Heart right ventricle (tissue), 16 donors: ENCODE measurements around the gene FILIP1L. TPM values are rescaled to one million over a fixed set of nuclear protein-coding genes. Genes with fewer than 3 reads are reported as not detected.

Experiments used
- ATAC-seq, 8 donors: fragments of 200-7000 bp; cut with Tn5 transposase; one replicate each; pipeline ENCODE4 v1.9.1; 2020; ENCODE audit warnings: mild to moderate bottlenecking in 8 of 8, moderate library complexity in 8 of 8, moderate number of reproducible peaks in 1 of 8
- DNase-seq, 2 donors: peaks; one replicate each; pipeline ENCODE4 v3.0.0-alpha.2; 2020
- H3K27ac ChIP-seq, 10 donors: fragments of 200-600 bp; sonication (generic) in 2 of 10; one replicate each; pipeline versions ENCODE4 v1.5.0 to v1.8.0; 2020 to 2022; ENCODE audit warnings: mild to moderate bottlenecking in 3 of 10
- H3K27me3 ChIP-seq, 7 donors: fragments of 200-600 bp; one replicate each; pipeline ENCODE4 v1.8.0; 2021 to 2022; ENCODE audit warnings: mild to moderate bottlenecking in 2 of 7
- H3K36me3 ChIP-seq, 9 donors: fragments of 200-600 bp; sonication (generic) in 1 of 9; one replicate each; pipeline versions ENCODE4 v1.5.0 to v1.8.0; 2020 to 2022; ENCODE audit warnings: mild to moderate bottlenecking in 2 of 9
- H3K4me1 ChIP-seq, 9 donors: fragments of 200-600 bp; sonication (generic) in 1 of 9; one replicate each; pipeline versions ENCODE4 v1.5.0 to v1.8.0; 2020 to 2022; ENCODE audit warnings: mild to moderate bottlenecking in 4 of 9
- H3K4me3 ChIP-seq, 10 donors: fragments of 200-600 bp; sonication (generic) in 2 of 10; one replicate each; pipeline versions ENCODE4 v1.5.0 to v1.8.0; 2020 to 2022; ENCODE audit warnings: mild to moderate bottlenecking in 7 of 10, moderate library complexity in 2 of 10
- H3K9me3 ChIP-seq, 11 donors: fragments of 200-600 bp in 10 of 11; sonication (generic) in 2 of 11; one replicate each; pipeline versions ENCODE4 v1.5.0 to v1.8.0; 2013 to 2022; ENCODE audit warnings: mild to moderate bottlenecking in 2 of 11, control low read depth in 1 of 11, moderate library complexity in 1 of 11
- WGBS, 2 donors: extraction: QIAGEN DNeasy Blood & Tissue Kit; methylation state at CpG; one replicate each; pipeline ENCODE4 v1.1.7; 2013; ENCODE audit warnings: inconsistent platforms in 1 of 2; 5-methylcytosine and 5-hydroxymethylcytosine counted together
- intact Hi-C, 10 donors: fragments of 100-400 bp; cut with DNase I; formaldehyde crosslinking; loops; one replicate each; pipeline versions ENCODE4 v1.11.1 to v1.14.2; 2022
- long read RNA-seq, 3 donors: library from polyadenylated mRNA; unstranded; transcript quantifications; one replicate each; pipeline ENCODE4 v2.0.0, GENCODE V29; 2020 to 2021
- polyA plus RNA-seq, 2 donors: library from polyadenylated mRNA; stranded (reverse); fragments of 200-250 nt; gene quantifications; one replicate each; pipeline ENCODE4 v1.2.3, GENCODE V29; 2013
- total RNA-seq, 10 donors: library from RNA; stranded (reverse); fragmentation: NEBNext Ultra II Directional in 3 of 10; extraction: Animal tissue kit (Norgen Biotek cat#: 25700) in 3 of 10; gene quantifications; one replicate each; pipeline versions ENCODE4 v1.2.1 to v1.2.4, GENCODE V29; 2021 to 2023
- TF ChIP-seq, protein P1 (sequence below), 9 donors: fragments of 200-600 bp; sonication (generic) in 2 of 9; IDR thresholded peaks; one replicate each; pipeline versions ENCODE4 v1.5.0 to v1.8.0; 2021 to 2022; ENCODE audit warnings: antibody characterized with exemption in 9 of 9, mild to moderate bottlenecking in 5 of 9, moderate library complexity in 1 of 9
- donor health status: Arrhythmogenic right ventricular cardiomyopathy.
- donor health status: ischemic (EF 13 %, LVEDD 7.1; RV severe dilation, severe dysfunction).
- donor health status: healthy with polysubstance abuse.
- donor health status: DM: no; HTN: yes; CAD: no.
- donor health status: DM: no; HTN: no; CAD: no.
- donor health status: ischemic (EF 25% LVEDD 6.9; RV normal size, moderate dysfunction).
- donor health status: ischemic (EF 25% LVEDD 5.7; RV mildly dilated, moderate dysfunction).
- donor health status: healthy.
- donor health status: DM: yes; HTN: yes; CAD: no.
- donor health status: Ischemic cardiomyopathy.
- donor health status: ischemic (EF 35%, LVEDD 5.7; RV mildly dilated, moderate dysfunction).
- donor health status: nonischemic (EF 11% LVEDD 7.7; RV severe dilation, severe dysfunction).
- donor health status: DM: yes; HTN: yes; CAD: no.
- donor health status: PGD.
- donor health status: ischemic (EF 29% LVEDD 5.4; RV normal size, mild dysfunction).
- donor health status: nonischemic (EF 23%, LVEDD 6.1; RV moderate dilation, normal function).

FILIP1L gene
- total RNA-seq (100 to 1,000 TPM in 4 of 10 donors, 10 to 100 TPM in 6; 19.4 to 134 (median 69.3) TPM), polyA plus RNA-seq (10 to 100 TPM; 15.9 to 42.0 TPM)
- long read RNA-seq, donor 1, transcript FILIP1L-203 (2 exons, 3,280 nt): major isoform, 20 of 25 reads
- long read RNA-seq, donor 1, partial matches to known transcripts: 0 of 25 reads
- long read RNA-seq, donor 1, other reads (novel, unspliced or antisense): 5 of 25 reads
- long read RNA-seq, donor 2, full-length matches to known transcripts: 37 of 55 reads
- long read RNA-seq, donor 2, partial matches to known transcripts: 0 of 55 reads
- long read RNA-seq, donor 2, other reads (novel, unspliced or antisense): 18 of 55 reads
- long read RNA-seq, donor 3, full-length matches to known transcripts: 32 of 63 reads
- long read RNA-seq, donor 3, partial matches to known transcripts: 2 of 63 reads
- long read RNA-seq, donor 3, other reads (novel, unspliced or antisense): 29 of 63 reads

DNA sequence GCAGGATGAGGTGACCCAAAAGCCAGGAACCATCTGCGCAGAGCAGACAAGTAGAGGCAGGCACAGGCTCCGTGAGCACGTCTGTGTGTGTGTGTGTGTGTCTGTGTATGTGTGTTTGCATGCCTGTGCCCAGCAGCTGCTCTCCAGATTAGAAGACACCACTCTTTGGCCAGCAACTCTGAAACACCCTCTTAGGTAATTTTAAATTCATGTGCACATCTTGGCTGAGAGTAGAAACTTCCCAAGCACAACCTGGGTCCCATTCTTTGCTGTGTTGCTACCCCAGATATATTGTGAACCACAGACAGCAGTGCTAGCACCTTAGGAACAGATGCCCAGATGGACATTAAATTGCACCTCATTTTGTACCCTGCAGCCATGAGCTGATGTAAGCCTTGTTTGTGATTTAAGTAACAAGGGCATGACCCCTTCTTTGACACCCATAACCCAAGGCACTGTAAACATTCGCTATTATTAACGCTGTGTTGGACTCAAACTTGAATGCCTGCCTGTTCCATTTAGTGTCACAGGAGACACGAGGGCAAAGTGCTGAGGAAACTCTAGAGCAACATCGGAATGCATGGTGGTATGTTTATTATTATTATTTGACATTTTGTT is at the start of gene FILIP1L:
TSS of gene FILIP1L (minus strand) at position 89 of the 618 bp plus-strand sequence.
- Histone ChIP-seq H3K4me3 (peak within 1 kb of the TSS in 9 of 10 donors; percentile 4 to 43 (median 22)), H3K27ac (peak within 1 kb of the TSS in 6 of 10 donors; percentile 19 to 75 (median 64)), H3K9me3 (peaks cover 0 to 4% (median 0%) of the 10 kb centered on the region in 11 donors), H3K36me3 (no peaks in the 10 kb centered on the region), H3K27me3 (no peaks in the 10 kb centered on the region), H3K4me1 (peaks cover 0 to 27% (median 8%) of the 10 kb centered on the region in 9 donors)
- WGBS, 2 donors: 59 to 66% methylated on average over 7 of the region's 7 CpGs
- ATAC-seq (peak; percentile 61 to 93 (median 80)), DNase-seq (peak; percentile 30 to 50)
- intact Hi-C loops: no loop called here
- TF ChIP-seq, protein P1, sequence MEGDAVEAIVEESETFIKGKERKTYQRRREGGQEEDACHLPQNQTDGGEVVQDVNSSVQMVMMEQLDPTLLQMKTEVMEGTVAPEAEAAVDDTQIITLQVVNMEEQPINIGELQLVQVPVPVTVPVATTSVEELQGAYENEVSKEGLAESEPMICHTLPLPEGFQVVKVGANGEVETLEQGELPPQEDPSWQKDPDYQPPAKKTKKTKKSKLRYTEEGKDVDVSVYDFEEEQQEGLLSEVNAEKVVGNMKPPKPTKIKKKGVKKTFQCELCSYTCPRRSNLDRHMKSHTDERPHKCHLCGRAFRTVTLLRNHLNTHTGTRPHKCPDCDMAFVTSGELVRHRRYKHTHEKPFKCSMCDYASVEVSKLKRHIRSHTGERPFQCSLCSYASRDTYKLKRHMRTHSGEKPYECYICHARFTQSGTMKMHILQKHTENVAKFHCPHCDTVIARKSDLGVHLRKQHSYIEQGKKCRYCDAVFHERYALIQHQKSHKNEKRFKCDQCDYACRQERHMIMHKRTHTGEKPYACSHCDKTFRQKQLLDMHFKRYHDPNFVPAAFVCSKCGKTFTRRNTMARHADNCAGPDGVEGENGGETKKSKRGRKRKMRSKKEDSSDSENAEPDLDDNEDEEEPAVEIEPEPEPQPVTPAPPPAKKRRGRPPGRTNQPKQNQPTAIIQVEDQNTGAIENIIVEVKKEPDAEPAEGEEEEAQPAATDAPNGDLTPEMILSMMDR (IDR thresholded peaks at IDR 0.05): no peak

DNA sequence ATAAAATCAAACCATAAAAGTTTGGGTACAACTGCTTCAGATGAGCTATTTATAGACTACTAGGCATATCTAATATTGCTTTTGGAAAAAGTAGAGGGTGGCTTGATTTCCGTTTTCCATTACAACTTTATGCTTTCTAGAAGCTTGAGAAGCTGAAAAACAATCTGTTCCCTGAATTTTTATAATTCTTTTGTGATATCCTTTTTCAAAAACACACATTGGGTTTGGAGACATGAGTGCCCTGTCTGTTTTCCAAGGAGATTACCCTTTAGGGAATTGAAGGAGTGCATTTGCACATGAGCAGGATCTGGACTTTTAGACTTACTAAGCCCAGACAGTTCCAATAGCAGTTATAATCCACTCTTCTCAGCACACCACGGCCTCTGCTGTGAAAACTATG is 49.5 kb upstream of the FILIP1L start:
- H3K27ac ChIP-seq: peak overlapping the region in 9 of 10 donors; percentile 9 to 82 (median 74)
- DNase-seq (no peak), ATAC-seq (peak in 7 of 8 donors; percentile 44 to 90 (median 71))
- no peaks in the 10 kb centered on the region for H3K27me3 ChIP-seq
- intact Hi-C loops: loop anchor here in 2 of 10 donors (10.0 kb wide), 3 partner anchors 89 to 289 kb away; no protein-coding TSS in a partner anchor
- no peaks in the 10 kb centered on the region for H3K9me3 ChIP-seq
- TF ChIP-seq, protein P1 (IDR thresholded peaks at IDR 0.05): no peak
- WGBS, 2 donors: 49 to 52% methylated on average over 2 of the region's 2 CpGs
- H3K4me1 ChIP-seq: peaks cover 5 to 71% (median 35%) of the 10 kb centered on the region in 9 donors
- H3K4me3 ChIP-seq: no peak overlapping the region
- no peaks in the 10 kb centered on the region for H3K36me3 ChIP-seq

DNA sequence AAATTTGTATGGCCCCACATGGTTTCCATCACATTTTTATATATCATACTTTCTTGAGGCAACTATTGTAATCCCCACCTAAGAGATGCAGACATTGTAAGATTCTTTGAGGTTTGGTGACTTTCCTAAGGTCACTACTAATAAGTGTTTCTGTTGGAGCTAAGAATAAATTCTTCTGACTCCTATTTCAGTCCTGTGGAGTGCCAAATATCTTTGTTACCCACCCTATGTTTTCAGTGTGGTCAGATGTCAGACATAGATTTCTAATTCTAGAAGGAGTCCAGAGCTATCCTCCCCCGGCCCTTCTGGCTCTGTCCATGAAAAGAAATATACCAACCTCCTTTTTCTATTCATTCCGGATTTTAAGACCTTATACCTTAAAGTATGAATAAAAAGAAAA is 46.2 kb upstream of the FILIP1L start:
- intact Hi-C loops: loop anchor here in 2 of 10 donors (10.0 kb wide), 3 partner anchors 86 to 286 kb away; no protein-coding TSS in a partner anchor
- WGBS, 2 donors: 87% methylated on average over 2 of the region's 2 CpGs

More for the DNA sequence above, 46.2 kb upstream of the FILIP1L start:
- H3K27me3 ChIP-seq: no peaks in the 10 kb centered on the region
- peaks cover 10 to 78% (median 47%) of the 10 kb centered on the region in 9 donors for H3K4me1 ChIP-seq
- no peak for ATAC-seq
- no peaks in the 10 kb centered on the region for H3K36me3 ChIP-seq
- TF ChIP-seq, protein P1 (IDR thresholded peaks at IDR 0.05): no peak
- no peak overlapping the region for H3K4me3 ChIP-seq
- peaks cover 0 to 16% (median 9%) of the 10 kb centered on the region in 11 donors for H3K9me3 ChIP-seq
- H3K27ac ChIP-seq: peak overlapping the region in 9 of 10 donors; percentile 4 to 83 (median 67)
- DNase-seq: no peak
